Astrocyte (in vitro differentiated cells and primary cell): ENCODE measurements around the gene GRK3.

Source experiments
- EZH2 ChIP-seq: IDR thresholded peaks from 2 replicates; pipeline ENCODE4 v1.6.1; 2012; ENCODE audit warnings: mild to moderate bottlenecking, low read length, inconsistent platforms; ENCODE audit not compliant: insufficient read depth
- TF ChIP-seq, protein P1 (sequence below): IDR thresholded peaks from 2 replicates; pipeline ENCODE4 v1.5.1; 2011; ENCODE audit warnings: low read depth, mild to moderate bottlenecking, inconsistent platforms, low read length, moderate library complexity; ENCODE audit not compliant: insufficient read depth

- TF ChIP-seq, protein P1, sequence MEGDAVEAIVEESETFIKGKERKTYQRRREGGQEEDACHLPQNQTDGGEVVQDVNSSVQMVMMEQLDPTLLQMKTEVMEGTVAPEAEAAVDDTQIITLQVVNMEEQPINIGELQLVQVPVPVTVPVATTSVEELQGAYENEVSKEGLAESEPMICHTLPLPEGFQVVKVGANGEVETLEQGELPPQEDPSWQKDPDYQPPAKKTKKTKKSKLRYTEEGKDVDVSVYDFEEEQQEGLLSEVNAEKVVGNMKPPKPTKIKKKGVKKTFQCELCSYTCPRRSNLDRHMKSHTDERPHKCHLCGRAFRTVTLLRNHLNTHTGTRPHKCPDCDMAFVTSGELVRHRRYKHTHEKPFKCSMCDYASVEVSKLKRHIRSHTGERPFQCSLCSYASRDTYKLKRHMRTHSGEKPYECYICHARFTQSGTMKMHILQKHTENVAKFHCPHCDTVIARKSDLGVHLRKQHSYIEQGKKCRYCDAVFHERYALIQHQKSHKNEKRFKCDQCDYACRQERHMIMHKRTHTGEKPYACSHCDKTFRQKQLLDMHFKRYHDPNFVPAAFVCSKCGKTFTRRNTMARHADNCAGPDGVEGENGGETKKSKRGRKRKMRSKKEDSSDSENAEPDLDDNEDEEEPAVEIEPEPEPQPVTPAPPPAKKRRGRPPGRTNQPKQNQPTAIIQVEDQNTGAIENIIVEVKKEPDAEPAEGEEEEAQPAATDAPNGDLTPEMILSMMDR = no peak
- no peak for TF ChIP-seq EZH2
Observed at GRCh38 chr22:25770333-25770732, 205.9 kb downstream of the GRK3 start.
